Panc1 (cell line): ENCODE results near the gene GLT1D1. TPM values are rescaled to one million over a fixed set of nuclear protein-coding genes. Genes with fewer than 3 reads are reported as not detected.

Experiments used
- ATAC-seq: fragments of 200-7000 bp; cut with Tn5 transposase; 2 replicates; pipeline ENCODE4 v1.9.1; 2020; ENCODE audit warnings: mild to moderate bottlenecking, moderate library complexity
- BruUV-seq: library from RNA; stranded (reverse); fragments of 400-500 nt; replicated peaks from 2 replicates; lab custom pipeline; 2021; lab: Mats Ljungman, UMichigan
- CTCF ChIA-PET: fragments of 300-600 bp; sonication (Branson Sonifier 250); formaldehyde crosslinking; loops from one replicate; lab custom pipeline; 2022; ENCODE audit warnings: antibody characterized with exemption; lab: Charles Lee
- POLR2A ChIA-PET: fragments of 300-600 bp; sonication (Branson Sonifier 250); formaldehyde crosslinking; loops from one replicate; lab custom pipeline; 2022; ENCODE audit warnings: antibody characterized with exemption; lab: Charles Lee
- DNase-seq: peaks from one replicate; pipeline ENCODE4 v3.0.0-alpha.2; 2010; ENCODE audit warnings: low read depth, low spot score
- H3K27ac ChIP-seq: 2 replicates; pipeline ENCODE4 v1.5.1; 2011; ENCODE audit warnings: mild to moderate bottlenecking, low read length, inconsistent platforms
- H3K27me3 ChIP-seq: fragments of 200-500 bp; sonication (Bioruptor generic); 2 replicates; pipeline ENCODE4 v1.6.0; 2014; ENCODE audit warnings: low read length, inconsistent platforms; ENCODE audit not compliant: control insufficient read depth, insufficient read depth
- H3K36me3 ChIP-seq: fragments of 200-500 bp; sonication (Bioruptor generic); 2 replicates; pipeline ENCODE4 v1.5.1; 2014; ENCODE audit warnings: inconsistent platforms, mild to moderate bottlenecking, low read length, moderate library complexity; ENCODE audit not compliant: control insufficient read depth, insufficient read depth
- H3K4me1 ChIP-seq: 2 replicates; pipeline ENCODE4 v1.5.1; 2011; ENCODE audit warnings: inconsistent platforms, mild to moderate bottlenecking, low read length, moderate library complexity; ENCODE audit not compliant: control insufficient read depth, insufficient read depth
- H3K4me3 ChIP-seq, 2 experiments: 2 replicates each; pipeline ENCODE4 v1.5.1; 2011 to 2012; ENCODE audit warnings: low read depth in 2 of 2, low read length in 2 of 2, mild to moderate bottlenecking in 2 of 2, inconsistent platforms in 1 of 2, moderate library complexity in 1 of 2
- H3K9me3 ChIP-seq: fragments of 200-500 bp; sonication (Bioruptor generic); 2 replicates; pipeline ENCODE4 v1.5.1; 2014; ENCODE audit warnings: low read depth, mild to moderate bottlenecking, inconsistent platforms, low read length, moderate library complexity; ENCODE audit not compliant: control insufficient read depth, insufficient read depth
- CTCF ChIP-seq: fragments of 450-650 bp; IDR thresholded peaks from 2 replicates; pipeline ENCODE4 v1.5.1; 2017; ENCODE audit warnings: mild to moderate bottlenecking
- POLR2AphosphoS5 ChIP-seq: IDR thresholded peaks from 2 replicates; pipeline ENCODE4 v1.6.1; 2012; ENCODE audit warnings: mild to moderate bottlenecking, low read depth, low read length, moderate library complexity
- REST ChIP-seq, 2 experiments: IDR thresholded peaks; 2 replicates each; pipeline ENCODE4 v1.6.1; 2011 to 2012; ENCODE audit warnings: low read depth in 2 of 2, control low read depth in 1 of 2, low read length in 1 of 2, mild to moderate bottlenecking in 1 of 2, moderate library complexity in 1 of 2; ENCODE audit not compliant: insufficient read depth in 1 of 2
- SIN3A ChIP-seq: IDR thresholded peaks from 2 replicates; pipeline ENCODE4 v1.6.1; 2012; ENCODE audit warnings: low read depth, mild to moderate bottlenecking, low read length, moderate library complexity, borderline replicate concordance; ENCODE audit not compliant: insufficient read depth
- TCF7L2 ChIP-seq: IDR thresholded peaks from 2 replicates; pipeline ENCODE4 v1.6.1; 2011; ENCODE audit warnings: mild to moderate bottlenecking, low read depth, low read length, inconsistent platforms
- in situ Hi-C: cut with HindIII; loops from 2 replicates; pipeline ENCODE4 v1.10.0; 2016; ENCODE audit warnings: low sequenced_read_pairs, low pct_unique_long_range_greater_than_20kb
- intact Hi-C: fragments of 100-400 bp; cut with micrococcal nuclease; formaldehyde crosslinking; loops from one replicate; pipeline ENCODE4 v1.10.0; 2022; ENCODE audit not compliant: unreplicated experiment
- total RNA-seq: library from RNA; stranded (reverse); gene quantifications from one replicate; pipeline ENCODE4 v1.2.1, GENCODE V29; 2021; ENCODE audit not compliant: unreplicated experiment

Gene GLT1D1
- total RNA-seq, 1 experiment from 2014 or later, result not detected

GRCh38 chr12:128970110-128970509, 116.8 kb downstream of the GLT1D1 start:
- CTCF ChIA-PET, result no interaction called here
- ATAC-seq, result no peak

GRCh38 chr12:128970941-128971340, 117.7 kb downstream of the GLT1D1 start:
- intact Hi-C loops, result no loop called here
- Histone ChIP-seq H3K36me3 (no peaks in the 10 kb centered on the region), H3K27ac (no peak overlapping the region), H3K9me3 (no peaks in the 10 kb centered on the region), H3K27me3 (peaks cover 6% of the 10 kb centered on the region; the same call in 1 of the 2 replicates), H3K4me3 (no peak overlapping the region), H3K4me1 (no peaks in the 10 kb centered on the region; the same call in 1 of the 2 replicates)
- no TSS peak for BruUV-seq
- ChIA-PET POLR2A (no interaction called here), CTCF (no interaction called here)
- TF ChIP-seq TCF7L2 (no peak), SIN3A (no peak), POLR2AphosphoS5 (no peak), CTCF (no peak), REST (IDR thresholded peaks at IDR 0.05; ENCODE audit: insufficient read depth in 1 of 2, low read depth in 2 of 2, low read length in 1 of 2) (no peak)
- DNase-seq, result no peak
- in situ Hi-C loops, result no loop called here
- no peak for ATAC-seq

More at GRCh38 chr12:128970110-128970509, 116.8 kb downstream of the GLT1D1 start:
- Histone ChIP-seq H3K27me3 (peaks cover 6% of the 10 kb centered on the region; the same call in 1 of the 2 replicates), H3K4me1 (no peaks in the 10 kb centered on the region; the same call in 1 of the 2 replicates), H3K4me3 (no peak overlapping the region), H3K36me3 (no peaks in the 10 kb centered on the region), H3K27ac (no peak overlapping the region), H3K9me3 (no peaks in the 10 kb centered on the region)
- POLR2A ChIA-PET, result no interaction called here
- BruUV-seq, result no TSS peak
- no peak for DNase-seq
- in situ Hi-C loops, result no loop called here
- intact Hi-C loops, result no loop called here
- TF ChIP-seq TCF7L2, result no peak
- no peak for TF ChIP-seq SIN3A
- TF ChIP-seq CTCF, result no peak
- no peak for TF ChIP-seq POLR2AphosphoS5
- no peak for TF ChIP-seq REST (IDR thresholded peaks at IDR 0.05; ENCODE audit: insufficient read depth in 1 of 2, low read depth in 2 of 2, low read length in 1 of 2)
